A549 (cell line): ENCODE measurements around the gene RIPOR2. TPM values are rescaled to one million over a fixed set of nuclear protein-coding genes. Genes with fewer than 3 reads are reported as not detected.
A peak's percentile ranks its signal among the peaks of the same experiment; 100 is the strongest.

Source experiments
- ATAC-seq, 2 experiments: fragments of 200-7000 bp in 1 of 2; fragments of >200 bp in 1 of 2; cut with Nextera tagmentation in 1 of 2; cut with Tn5 transposase in 1 of 2; 3 replicates each; pipeline versions ENCODE4 v1.8.0 to v1.9.1; 2018 to 2020; ENCODE audit warnings: mild to moderate bottlenecking in 1 of 2, moderate library complexity in 1 of 2
- CTCF ChIA-PET: fragments of 300-600 bp; sonication (Branson Sonifier 250); formaldehyde crosslinking; extraction: SDS; loops from one replicate; lab custom pipeline; 2021; ENCODE audit warnings: antibody characterized with exemption, inconsistent platforms; lab: Yijun Ruan, JAX
- POLR2A ChIA-PET: fragments of 350-600 bp; formaldehyde crosslinking; extraction: SDS; loops from one replicate; lab custom pipeline; 2021; ENCODE audit warnings: antibody characterized with exemption, inconsistent platforms; lab: Yijun Ruan, JAX
- DNase-seq, 2 experiments: peaks; one replicate each; pipeline versions ENCODE4 v3.0.0 to v3.0.0-alpha.2; 2011 to 2016; ENCODE audit warnings: low read depth in 1 of 2, low spot score in 1 of 2
- FAIRE-seq: peaks from 2 replicates; lab custom pipeline; 2011; peaks lifted over from hg19 to GRCh38; lab: Jason Lieb, UNC
- H3K27ac ChIP-seq, 2 experiments: fragments of >200 bp; sonication (Bioruptor Twin); formaldehyde crosslinking; 3 replicates each; pipeline ENCODE4 v1.5.1; 2016 to 2017
- H3K4me1 ChIP-seq: fragments of >200 bp; sonication (Bioruptor Twin); formaldehyde crosslinking; 3 replicates; pipeline ENCODE4 v1.6.1; 2016
- H3K4me2 ChIP-seq: fragments of >200 bp; sonication (Bioruptor Twin); formaldehyde crosslinking; 3 replicates; pipeline ENCODE4 v1.6.1; 2016
- H3K4me3 ChIP-seq: fragments of >200 bp; sonication (Bioruptor Twin); formaldehyde crosslinking; 3 replicates; pipeline ENCODE4 v1.5.1; 2016
- H3K9me3 ChIP-seq: fragments of >200 bp; sonication (Bioruptor Twin); formaldehyde crosslinking; 3 replicates; pipeline ENCODE4 v1.6.1; 2016
- BCL3 ChIP-seq: fragments of >200 bp; sonication (Bioruptor Twin); formaldehyde crosslinking; IDR thresholded peaks from 3 replicates; pipeline ENCODE4 v1.6.1; 2016
- BHLHE40 ChIP-seq: IDR thresholded peaks from 2 replicates; pipeline ENCODE4 v1.6.1; 2012; ENCODE audit warnings: low read depth, low read length, inconsistent platforms
- CHD4 ChIP-seq: fragments of 200-600 bp; sonication (generic); IDR thresholded peaks from 2 replicates; pipeline ENCODE4 v1.6.1; 2016; ENCODE audit warnings: antibody characterized with exemption, mild to moderate bottlenecking, borderline replicate concordance
- FOXS1 ChIP-seq: fragments of 250-450 bp; sonication (Bioruptor Pico); IDR thresholded peaks from 2 replicates; pipeline ENCODE4 v1.5.0; 2020; ENCODE audit warnings: mild to moderate bottlenecking, moderate library complexity
- HEYL ChIP-seq: fragments of 250-450 bp; sonication (Bioruptor Pico); IDR thresholded peaks from 2 replicates; pipeline ENCODE4 v1.8.0; 2021; ENCODE audit warnings: mild to moderate bottlenecking, moderate library complexity
- HOXB5 ChIP-seq: fragments of 250-450 bp; sonication (Bioruptor Pico); IDR thresholded peaks from 2 replicates; pipeline ENCODE4 v1.5.0; 2020; ENCODE audit warnings: mild to moderate bottlenecking, moderate library complexity
- NR3C1 ChIP-seq: fragments of >200 bp; sonication (Bioruptor Twin); formaldehyde crosslinking; IDR thresholded peaks from 3 replicates; pipeline ENCODE4 v1.6.1; 2017
- PBX3 ChIP-seq: IDR thresholded peaks from 2 replicates; pipeline ENCODE4 v1.6.1; 2012
- REST ChIP-seq: fragments of 200-600 bp; sonication (generic); IDR thresholded peaks from 2 replicates; pipeline ENCODE4 v1.6.1; 2016; ENCODE audit warnings: antibody characterized with exemption, mild to moderate bottlenecking, moderate library complexity
- SMC3 ChIP-seq: fragments of >200 bp; sonication (Bioruptor Twin); formaldehyde crosslinking; IDR thresholded peaks from 3 replicates; pipeline ENCODE4 v1.6.1; 2018; ENCODE audit warnings: inconsistent platforms
- ZSCAN20 ChIP-seq: fragments of 250-450 bp; sonication (Bioruptor Pico); IDR thresholded peaks from 2 replicates; pipeline ENCODE4 v1.8.0; 2022; ENCODE audit warnings: mild to moderate bottlenecking, moderate library complexity
- WGBS: methylation state at CpG from one replicate; pipeline ENCODE4 v1.1.6; 2017; ENCODE audit errors: missing lambda C conversion rate; 5-methylcytosine and 5-hydroxymethylcytosine counted together
- polyA minus RNA-seq: library from RNA; depleted of rRNA, polyadenylated mRNA; stranded (reverse); fragments of >200 nt; gene quantifications from 2 replicates; pipeline ENCODE4 v1.2.3, GENCODE V29; 2011; rRNA and poly(A)+ RNA removed
- polyA plus RNA-seq, 4 experiments: library from polyadenylated mRNA; depleted of rRNA in 3 of 4; stranded (reverse); fragments of >200 nt; fragmentation: RNase III in 1 of 4; extraction: RNeasy Plus Mini Kit Qiagen cat#74134 plus additional on column Dnase treatment in 1 of 4; gene quantifications; 2 replicates in 3 of 4; 3 replicates in 1 of 4; pipeline ENCODE4 v1.2.3, GENCODE V29; 2011 to 2017

The RIPOR2 gene
- polyA plus RNA-seq (2011; rRNA removed) (not detected in 2 replicates), polyA plus RNA-seq (2017; fragmentation: RNase III; extraction: RNeasy Plus Mini Kit Qiagen cat#74134 plus additional on column Dnase treatment) (0.01 TPM in 1 of 3 replicates, not detected in the others), polyA minus RNA-seq (not detected in 2 replicates)
- polyA plus RNA-seq (2012; cell fraction: cytosol; rRNA removed), result not detected in 2 replicates
- polyA plus RNA-seq (2012; cell fraction: nucleus; rRNA removed), result not detected in 2 replicates

- ChIA-PET CTCF (interaction anchor here (0.6 to 1.4 kb wide), 3 partner anchors 31 to 199 kb away, joined by 3 to 4 read pairs (median 3); no protein-coding TSS in a partner anchor), POLR2A (no interaction called here)
- H3K9me3 ChIP-seq, result no peaks in the 10 kb centered on the region
- FAIRE-seq (no peak), DNase-seq (peak in 1 of 2 experiments; percentile 3), ATAC-seq (peak in 1 of 2 experiments; percentile 45; a peak in 1 of 6 replicates)
- H3K27ac ChIP-seq, result no peak within 1 kb of the TSS
- H3K4me2 ChIP-seq, result no peak within 1 kb of the TSS
- no peaks in the 10 kb centered on the region for H3K4me1 ChIP-seq
- WGBS, result 46% methylated on average over 6 of the region's 10 CpGs
- H3K4me3 ChIP-seq, result no peak within 1 kb of the TSS
- TF ChIP-seq NR3C1, result no peak
- no peak for TF ChIP-seq BCL3
- TF ChIP-seq FOXS1 (CRISPR knock-in tag), result no peak
- TF ChIP-seq BHLHE40, result no peak
- no peak for TF ChIP-seq ZSCAN20
- TF ChIP-seq HOXB5, result no peak
- no peak for TF ChIP-seq REST
- TF ChIP-seq CHD4, result no peak
- no peak for TF ChIP-seq SMC3
Observed at GRCh38 chr6:24935366-24936152, at the start of gene RIPOR2. Gene RIPOR2, minus strand, starts transcription at chr6:24935960. Its CDS starts 62 bp downstream, at chr6:24935898.

- no peak for DNase-seq
- ATAC-seq, result no peak
- WGBS, result 85% methylated on average over 2 of the region's 2 CpGs
Observed at GRCh38 chr6:24985323-24985722, 49.6 kb upstream of the RIPOR2 start.

More at GRCh38 chr6:24985323-24985722, 49.6 kb upstream of the RIPOR2 start:
- ChIA-PET POLR2A (no interaction called here), CTCF (no interaction called here)
- no peak for TF ChIP-seq PBX3
- TF ChIP-seq BCL3, result no peak
- no peak for TF ChIP-seq HEYL (CRISPR knock-in tag)
- no peak overlapping the region for H3K4me2 ChIP-seq
- no peak overlapping the region for H3K27ac ChIP-seq
- FAIRE-seq, result no peak
- H3K4me3 ChIP-seq, result no peak overlapping the region
- 0 out of 3 replicates have a peak, but pooled peaks cover 10% of the 10 kb centered on the region for H3K4me1 ChIP-seq
- H3K9me3 ChIP-seq, result no peaks in the 10 kb centered on the region
